ENCODE measurements around the gene DUSP9.

DUSP9 gene

DNA sequence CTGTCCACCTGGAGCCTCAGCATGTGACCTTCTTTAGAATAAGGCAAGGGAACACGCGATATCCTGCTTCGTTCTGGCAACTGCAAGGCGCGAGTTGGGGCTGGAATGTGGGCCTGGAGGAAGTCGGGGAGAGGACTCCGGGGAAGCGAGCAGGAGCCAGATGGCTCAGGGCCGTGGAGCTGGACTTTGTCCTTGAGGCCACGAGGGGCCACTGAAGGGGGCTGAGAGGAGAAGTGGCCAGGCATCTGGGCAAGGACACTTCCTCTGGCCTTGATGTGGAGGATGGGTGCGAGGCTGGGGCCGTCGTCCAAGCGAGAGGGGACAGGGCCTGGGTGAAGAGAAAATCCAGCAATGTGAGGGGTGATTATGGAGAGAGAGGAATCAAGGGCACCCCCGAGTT, 12.2 kb upstream of the DUSP9 start:
- Histone ChIP-seq H3K9me2 (replicated peaks; ENCODE audit: control insufficient read depth, low read length) (no peaks in the 10 kb centered on the region), H3K27me3 (ENCODE audit: control insufficient read depth, low read length) (no peaks in the 10 kb centered on the region; the same call in 1 of the 2 replicates), H4K20me1 (ENCODE audit: control insufficient read depth, insufficient read depth, low read depth, low read length) (no peaks in the 10 kb centered on the region)

DNA sequence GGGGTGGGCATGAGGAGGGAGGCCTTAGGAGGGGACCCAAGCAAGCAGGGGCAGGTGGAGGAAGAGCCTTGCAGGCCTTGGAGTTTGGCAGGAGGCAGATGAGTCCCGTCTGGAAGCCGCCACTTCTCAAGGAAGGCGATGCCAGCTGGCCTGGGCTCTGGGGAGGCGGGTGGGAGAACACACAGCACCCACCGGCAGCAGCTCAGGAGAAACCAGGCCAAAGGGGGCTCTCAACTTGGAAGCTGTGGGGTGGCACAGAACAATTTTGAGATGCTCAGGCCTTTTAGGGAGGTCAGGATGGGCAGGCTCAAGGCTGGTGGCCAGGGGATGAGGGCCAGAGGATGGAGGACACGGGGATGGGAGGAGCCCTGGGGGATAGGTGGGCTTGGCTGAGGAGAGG, 11.6 kb upstream of the DUSP9 start:
- H3K79me2 ChIP-seq (ENCODE audit: control insufficient read depth, low read length), result no peaks in the 10 kb centered on the region
- TF ChIP-seq EZH2phosphoT487 (IDR thresholded peaks at IDR 0.05; ENCODE audit: borderline replicate concordance, low read length), result no peak
- TF ChIP-seq, protein P1, sequence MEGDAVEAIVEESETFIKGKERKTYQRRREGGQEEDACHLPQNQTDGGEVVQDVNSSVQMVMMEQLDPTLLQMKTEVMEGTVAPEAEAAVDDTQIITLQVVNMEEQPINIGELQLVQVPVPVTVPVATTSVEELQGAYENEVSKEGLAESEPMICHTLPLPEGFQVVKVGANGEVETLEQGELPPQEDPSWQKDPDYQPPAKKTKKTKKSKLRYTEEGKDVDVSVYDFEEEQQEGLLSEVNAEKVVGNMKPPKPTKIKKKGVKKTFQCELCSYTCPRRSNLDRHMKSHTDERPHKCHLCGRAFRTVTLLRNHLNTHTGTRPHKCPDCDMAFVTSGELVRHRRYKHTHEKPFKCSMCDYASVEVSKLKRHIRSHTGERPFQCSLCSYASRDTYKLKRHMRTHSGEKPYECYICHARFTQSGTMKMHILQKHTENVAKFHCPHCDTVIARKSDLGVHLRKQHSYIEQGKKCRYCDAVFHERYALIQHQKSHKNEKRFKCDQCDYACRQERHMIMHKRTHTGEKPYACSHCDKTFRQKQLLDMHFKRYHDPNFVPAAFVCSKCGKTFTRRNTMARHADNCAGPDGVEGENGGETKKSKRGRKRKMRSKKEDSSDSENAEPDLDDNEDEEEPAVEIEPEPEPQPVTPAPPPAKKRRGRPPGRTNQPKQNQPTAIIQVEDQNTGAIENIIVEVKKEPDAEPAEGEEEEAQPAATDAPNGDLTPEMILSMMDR (IDR thresholded peaks at IDR 0.05; ENCODE audit: low read depth, low read length, poor library complexity, severe bottlenecking), result no peak
- H3K36me3 ChIP-seq (ENCODE audit: control insufficient read depth, low read length), result no peaks in the 10 kb centered on the region
- H3K4me1 ChIP-seq (ENCODE audit: control insufficient read depth, low read length), result no peaks in the 10 kb centered on the region
- no peak overlapping the region for H3K27ac ChIP-seq (ENCODE audit: low read depth, low read length)
- no peaks in the 10 kb centered on the region for H3F3A ChIP-seq (ENCODE audit: control insufficient read depth, insufficient read depth)
- no peak overlapping the region for H3K4me3 ChIP-seq (ENCODE audit: low read length)
- no peaks in the 10 kb centered on the region for H4K20me1 ChIP-seq (ENCODE audit: control insufficient read depth, insufficient read depth, low read depth, low read length)
- no peak overlapping the region for H3K4me2 ChIP-seq (ENCODE audit: low read length)
- no peaks in the 10 kb centered on the region for H3K9me2 ChIP-seq (replicated peaks; ENCODE audit: control insufficient read depth, low read length)
- no peaks in the 10 kb centered on the region for H3K9me3 ChIP-seq (ENCODE audit: control insufficient read depth, insufficient read depth, low read length)
- no peaks in the 10 kb centered on the region; the same call in 1 of the 2 replicates for H3K27me3 ChIP-seq (ENCODE audit: control insufficient read depth, low read length)

More for the DNA sequence above, 12.2 kb upstream of the DUSP9 start:
- TF ChIP-seq EZH2phosphoT487 (IDR thresholded peaks at IDR 0.05; ENCODE audit: borderline replicate concordance, low read length), result no peak
- TF ChIP-seq, protein P1 (IDR thresholded peaks at IDR 0.05; ENCODE audit: low read depth, low read length, poor library complexity, severe bottlenecking), result no peak
- Histone ChIP-seq H3K9me3 (ENCODE audit: control insufficient read depth, insufficient read depth, low read length) (no peaks in the 10 kb centered on the region), H3K4me1 (ENCODE audit: control insufficient read depth, low read length) (no peaks in the 10 kb centered on the region), H3K79me2 (ENCODE audit: control insufficient read depth, low read length) (no peaks in the 10 kb centered on the region), H3K4me2 (ENCODE audit: low read length) (no peak overlapping the region), H3F3A (ENCODE audit: control insufficient read depth, insufficient read depth) (no peaks in the 10 kb centered on the region), H3K4me3 (ENCODE audit: low read length) (no peak overlapping the region), H3K36me3 (ENCODE audit: control insufficient read depth, low read length) (no peaks in the 10 kb centered on the region), H3K27ac (ENCODE audit: low read depth, low read length) (no peak overlapping the region)

DNA sequence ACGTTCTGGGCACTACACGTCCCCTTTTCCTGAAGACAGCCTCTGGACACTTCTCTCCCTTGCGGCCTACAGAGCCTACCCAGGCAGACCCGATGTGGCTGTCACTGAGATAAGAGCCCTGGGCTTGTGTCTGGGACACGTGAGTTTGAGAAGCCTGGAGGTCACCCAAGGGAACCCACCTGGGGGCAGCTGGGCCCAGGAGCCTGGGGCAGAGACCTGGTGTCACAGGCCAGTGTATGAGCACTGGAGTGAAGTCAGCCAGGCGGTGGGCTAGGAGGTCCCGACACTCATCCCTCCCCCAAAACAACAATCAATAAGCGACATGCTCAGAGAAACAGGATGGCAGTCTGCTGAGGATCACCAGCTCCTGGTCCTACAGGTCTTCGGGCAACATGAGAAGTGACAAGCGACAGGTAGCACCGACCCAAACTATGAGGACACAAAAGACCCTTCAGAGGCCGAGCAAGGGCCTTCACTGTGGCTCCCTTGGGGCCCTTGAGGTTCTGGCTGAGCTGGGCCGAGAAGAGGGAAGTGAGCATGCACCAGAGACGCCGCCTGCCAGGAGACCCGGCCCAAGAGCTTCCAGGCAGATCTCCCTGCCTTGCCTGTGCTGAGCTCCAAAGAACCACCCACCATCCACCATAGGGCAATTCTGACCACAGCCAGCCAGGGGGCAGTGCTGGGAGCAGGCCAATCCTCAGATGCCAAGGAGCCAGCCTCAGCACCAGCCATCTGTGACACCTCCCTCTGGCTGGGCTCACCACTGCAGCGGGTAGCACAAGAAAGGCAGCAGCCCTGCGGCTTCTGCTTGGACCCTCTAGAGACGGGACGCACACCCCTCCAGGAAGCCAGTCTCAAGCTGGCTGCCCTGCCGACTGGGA, 11.0 kb upstream of the DUSP9 start:
- Histone ChIP-seq H3K4me1 (ENCODE audit: control insufficient read depth, low read length) (no peaks in the 10 kb centered on the region), H3K4me3 (ENCODE audit: low read length) (no peak overlapping the region), H3K79me2 (ENCODE audit: control insufficient read depth, low read length) (no peaks in the 10 kb centered on the region), H3K9me3 (ENCODE audit: control insufficient read depth, insufficient read depth, low read length) (no peaks in the 10 kb centered on the region), H3K27me3 (ENCODE audit: control insufficient read depth, low read length) (no peaks in the 10 kb centered on the region; the same call in 1 of the 2 replicates), H3K4me2 (ENCODE audit: low read length) (no peak overlapping the region), H3F3A (ENCODE audit: control insufficient read depth, insufficient read depth) (no peaks in the 10 kb centered on the region), H4K20me1 (ENCODE audit: control insufficient read depth, insufficient read depth, low read depth, low read length) (no peaks in the 10 kb centered on the region), H3K36me3 (ENCODE audit: control insufficient read depth, low read length) (no peaks in the 10 kb centered on the region), H3K9me2 (replicated peaks; ENCODE audit: control insufficient read depth, low read length) (no peaks in the 10 kb centered on the region), H3K27ac (ENCODE audit: low read depth, low read length) (no peak overlapping the region)
- TF ChIP-seq, protein P1 (IDR thresholded peaks at IDR 0.05; ENCODE audit: low read depth, low read length, poor library complexity, severe bottlenecking), result peak; percentile 38
- TF ChIP-seq EZH2phosphoT487 (IDR thresholded peaks at IDR 0.05; ENCODE audit: borderline replicate concordance, low read length), result no peak

All from DOHH2 (cell line).